ENCODE data around the gene BANF2.

The BANF2 gene

DNA sequence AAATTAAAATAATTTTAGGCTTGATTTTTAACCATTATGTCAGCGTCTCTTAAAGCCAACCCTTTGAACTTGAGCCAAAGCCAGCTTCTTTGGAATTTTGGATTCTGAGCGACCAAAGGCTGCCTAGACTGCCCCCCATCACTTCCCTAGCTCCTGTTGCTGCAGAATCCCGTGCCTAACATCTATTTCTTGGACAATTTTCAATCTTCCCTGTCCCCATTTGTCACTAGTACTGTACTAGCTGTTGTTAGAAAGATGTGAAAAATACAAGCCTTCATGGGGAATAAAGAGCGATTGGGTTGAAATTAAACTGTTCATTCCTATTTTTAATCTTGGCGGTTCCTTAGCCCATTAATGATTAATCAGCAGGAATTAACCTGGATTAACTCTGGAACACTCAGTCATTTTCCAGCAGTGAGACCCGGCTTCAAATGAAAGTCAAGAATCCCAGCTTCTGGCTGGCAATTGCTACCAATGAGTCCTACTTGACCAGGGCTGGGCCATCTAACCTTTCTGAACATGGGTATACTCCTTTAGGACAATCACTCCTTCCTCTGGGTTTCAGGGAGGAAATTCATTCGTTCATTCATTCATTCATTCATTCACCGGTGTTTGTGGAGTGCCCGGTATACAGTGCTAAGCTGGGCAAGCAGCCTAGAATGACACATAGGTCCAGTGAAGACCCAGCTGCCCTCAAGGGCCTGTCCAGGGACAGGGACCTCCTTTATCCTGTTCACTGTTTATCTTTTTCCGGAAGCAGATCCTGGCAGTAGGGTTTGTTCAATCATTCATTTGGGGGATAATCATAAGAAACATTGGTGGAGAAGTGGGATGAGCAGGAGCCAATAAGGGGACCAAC is 16.3 kb upstream of the BANF2 start:
- DNase-seq = no peak
- TF ChIP-seq GATA1 (IDR thresholded peaks at IDR 0.05; ENCODE audit: low read depth, low read length) = no peak

DNA sequence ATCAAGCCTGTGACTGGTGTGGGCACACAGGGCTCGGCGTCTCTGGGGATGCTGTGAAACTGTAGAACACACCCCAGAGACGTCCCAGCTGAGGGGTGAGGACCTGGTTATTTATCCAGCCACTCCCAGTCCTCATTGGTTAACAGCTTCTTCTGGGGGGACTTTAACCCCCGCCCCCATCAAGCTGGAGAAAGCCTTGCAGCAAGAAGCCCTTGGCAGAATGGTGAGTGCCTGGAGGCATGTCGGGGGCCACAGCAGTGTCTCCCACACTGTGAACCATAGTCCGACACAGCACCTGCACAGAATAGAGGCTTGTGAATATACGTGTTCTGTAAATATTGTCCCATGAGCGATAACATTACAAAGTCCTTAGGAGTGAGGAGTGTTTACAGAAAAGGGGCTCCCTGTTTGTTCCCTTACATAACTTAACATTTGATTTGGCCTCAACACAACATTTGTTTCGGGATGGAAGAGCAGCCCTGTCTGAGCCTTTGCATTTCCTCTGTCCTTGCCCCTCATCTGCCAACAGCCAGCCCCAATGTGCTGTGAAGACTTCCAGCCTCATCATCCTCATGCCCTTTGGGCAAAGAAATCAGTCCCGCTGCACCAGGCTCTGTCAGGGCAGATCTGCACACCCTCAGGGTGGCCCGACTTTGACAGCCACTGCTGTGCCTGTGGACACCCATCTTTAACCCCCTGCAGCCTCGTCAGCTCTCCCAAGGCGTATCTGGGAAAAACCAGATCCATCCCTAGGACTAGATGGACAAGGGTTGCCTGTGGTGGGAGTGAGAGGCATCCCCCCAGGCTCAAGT is 15.5 kb upstream of the BANF2 start:
- no peak for DNase-seq
- TF ChIP-seq POLR2A (IDR thresholded peaks at IDR 0.05; ENCODE audit: low read length) (no peak), GATA1 (IDR thresholded peaks at IDR 0.05; ENCODE audit: low read depth, low read length) (no peak)

DNA sequence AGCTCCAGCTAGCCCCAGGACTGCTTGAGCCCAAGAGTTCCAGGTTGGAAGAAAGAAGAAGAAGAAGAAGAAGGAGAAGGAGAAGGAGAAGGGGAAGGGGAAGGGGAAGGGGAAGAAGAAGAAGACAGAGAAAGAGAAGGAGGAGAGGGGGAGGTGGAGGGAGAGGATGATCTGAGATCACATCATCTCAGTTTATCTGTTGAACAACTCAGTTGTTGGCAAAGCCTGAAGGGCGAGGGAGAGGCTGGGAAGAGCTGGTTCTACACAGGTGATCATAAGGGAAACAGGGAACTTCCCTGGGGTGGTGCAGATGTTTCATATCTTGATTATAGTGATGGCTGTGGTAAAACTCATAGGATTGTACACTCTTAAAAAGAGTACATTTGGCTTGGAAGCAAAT is 14.6 kb upstream of the BANF2 start:
- no peak for TF ChIP-seq POLR2A (IDR thresholded peaks at IDR 0.05; ENCODE audit: low read length)
- TF ChIP-seq GATA1 (IDR thresholded peaks at IDR 0.05; ENCODE audit: low read depth, low read length) = no peak
- DNase-seq = no peak

DNA sequence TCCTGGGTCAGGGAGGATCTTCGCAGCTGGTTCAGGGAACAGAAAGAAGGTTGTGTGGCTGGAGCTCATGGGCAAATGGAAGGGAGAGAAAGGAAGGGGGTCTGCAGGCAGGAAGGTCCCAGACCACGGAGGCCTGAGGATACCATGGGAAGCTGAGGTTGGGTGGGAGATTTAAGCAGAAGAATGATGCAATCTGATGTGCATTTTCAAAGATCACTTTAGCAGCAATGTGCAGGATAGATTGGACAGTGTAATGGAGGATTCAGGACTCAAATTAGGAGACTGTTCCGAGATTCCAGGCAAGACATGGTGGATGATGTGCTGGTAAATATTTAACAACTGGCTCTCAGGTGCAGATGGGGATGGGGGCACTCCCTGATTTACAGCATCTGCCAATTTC is 12.0 kb upstream of the BANF2 start:
- no peak for DNase-seq
- TF ChIP-seq POLR2A (IDR thresholded peaks at IDR 0.05; ENCODE audit: low read length) = no peak
- TF ChIP-seq GATA1 (IDR thresholded peaks at IDR 0.05; ENCODE audit: low read depth, low read length) = no peak

DNA sequence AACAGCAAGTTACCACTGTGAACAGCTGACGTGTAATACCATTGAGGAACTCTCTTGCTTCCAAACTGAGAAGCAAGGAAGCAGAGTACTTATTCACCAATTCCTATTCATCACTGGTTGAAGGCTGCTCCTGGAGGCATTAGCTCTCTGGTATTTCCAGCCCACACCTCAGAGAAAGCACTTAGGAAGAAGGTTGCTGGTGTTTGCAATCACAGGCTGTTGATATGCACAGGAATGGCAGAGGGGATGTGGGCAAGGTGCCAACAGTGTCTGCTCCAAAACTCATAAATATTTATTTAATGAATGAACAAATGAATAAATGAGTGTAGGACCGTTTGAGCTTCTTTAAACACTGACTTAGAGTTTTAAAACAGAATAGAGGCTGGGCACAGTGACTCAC is 10.8 kb upstream of the BANF2 start:
- DNase-seq = no peak
- TF ChIP-seq GATA1 (IDR thresholded peaks at IDR 0.05; ENCODE audit: low read depth, low read length) (no peak), POLR2A (IDR thresholded peaks at IDR 0.05; ENCODE audit: low read length) (no peak)

DNA sequence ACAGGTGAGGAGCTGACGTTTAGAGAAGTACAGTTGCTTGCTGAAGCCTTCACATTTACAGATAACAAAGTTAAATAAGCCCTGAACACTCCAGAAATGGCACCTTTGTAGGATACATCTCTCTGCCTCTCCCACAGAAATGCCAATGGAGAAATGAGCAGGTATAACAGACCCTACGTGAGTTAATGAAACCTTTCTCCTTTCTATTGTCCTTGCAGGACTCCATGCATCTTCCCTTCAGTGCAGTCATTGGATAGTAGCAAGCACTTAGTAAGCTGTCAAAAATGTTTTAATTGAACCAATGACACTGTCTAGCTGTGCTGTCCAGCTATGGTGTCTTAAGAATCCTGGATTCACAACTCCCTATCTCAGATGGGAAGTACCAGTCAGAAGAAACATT is 9.6 kb upstream of the BANF2 start:
- no peak for TF ChIP-seq GATA1 (IDR thresholded peaks at IDR 0.05; ENCODE audit: low read depth, low read length)
- no peak for TF ChIP-seq POLR2A (IDR thresholded peaks at IDR 0.05; ENCODE audit: low read length)
- DNase-seq = no peak

- TF ChIP-seq POLR2A (IDR thresholded peaks at IDR 0.05; ENCODE audit: low read length) = no peak
- TF ChIP-seq GATA1 (IDR thresholded peaks at IDR 0.05; ENCODE audit: low read depth, low read length) = no peak
- DNase-seq = no peak
These were observed 8.0 kb upstream of the BANF2 start for GRCh38 chr20:17691758-17692157.

DNA sequence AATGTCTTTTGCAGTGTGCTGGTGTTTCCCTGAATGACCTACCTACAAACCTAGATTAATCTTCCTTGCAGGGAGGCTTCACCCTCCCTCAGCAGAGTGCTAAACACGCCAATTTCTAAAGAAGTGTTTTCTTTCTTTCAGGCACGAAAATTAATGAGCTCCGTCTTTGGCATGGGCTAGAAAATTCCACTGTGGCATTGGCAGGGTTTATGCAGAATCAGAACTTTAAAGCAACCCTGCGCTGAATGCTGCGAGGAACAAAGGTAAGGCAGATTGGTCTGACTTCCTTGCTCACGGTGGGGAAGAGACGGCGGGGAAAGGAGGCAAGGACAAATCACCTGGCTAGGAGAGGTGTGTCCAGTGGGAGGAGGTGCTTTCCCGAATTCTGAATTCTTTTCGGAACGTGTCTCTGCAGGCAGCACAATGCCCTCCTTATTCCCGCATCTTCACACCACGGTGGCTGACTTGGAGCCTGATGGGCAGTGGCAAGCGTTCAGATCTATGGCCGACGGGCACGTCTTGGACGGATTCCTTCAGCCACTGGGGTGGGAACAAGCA is 6.2 kb upstream of the BANF2 start:
- DNase-seq = no peak
- no peak for TF ChIP-seq GATA1 (IDR thresholded peaks at IDR 0.05; ENCODE audit: low read depth, low read length)
- no peak for TF ChIP-seq POLR2A (IDR thresholded peaks at IDR 0.05; ENCODE audit: low read length)

DNA sequence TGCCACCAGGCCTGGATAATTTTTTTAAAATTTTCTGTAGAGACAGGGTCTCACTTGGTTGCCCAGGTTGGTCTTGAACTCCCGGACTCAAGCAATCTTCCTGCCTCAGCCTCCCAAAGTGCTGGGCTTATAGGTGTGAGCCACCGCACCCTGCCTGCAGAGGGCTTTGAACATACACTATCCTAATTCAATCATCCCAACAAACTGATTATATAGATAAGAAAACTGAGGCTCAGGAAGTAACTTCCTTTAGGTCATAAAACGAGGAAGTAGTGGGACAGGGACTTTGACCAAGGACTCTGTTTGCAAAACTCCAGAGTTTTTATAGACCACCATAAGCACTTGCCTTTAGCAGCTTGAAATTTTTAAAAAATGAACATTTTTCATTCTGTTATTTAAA is 5.0 kb upstream of the BANF2 start:
- DNase-seq = no peak
- no peak for TF ChIP-seq GATA1 (IDR thresholded peaks at IDR 0.05; ENCODE audit: low read depth, low read length)
- TF ChIP-seq POLR2A (IDR thresholded peaks at IDR 0.05; ENCODE audit: low read length) = no peak

DNA sequence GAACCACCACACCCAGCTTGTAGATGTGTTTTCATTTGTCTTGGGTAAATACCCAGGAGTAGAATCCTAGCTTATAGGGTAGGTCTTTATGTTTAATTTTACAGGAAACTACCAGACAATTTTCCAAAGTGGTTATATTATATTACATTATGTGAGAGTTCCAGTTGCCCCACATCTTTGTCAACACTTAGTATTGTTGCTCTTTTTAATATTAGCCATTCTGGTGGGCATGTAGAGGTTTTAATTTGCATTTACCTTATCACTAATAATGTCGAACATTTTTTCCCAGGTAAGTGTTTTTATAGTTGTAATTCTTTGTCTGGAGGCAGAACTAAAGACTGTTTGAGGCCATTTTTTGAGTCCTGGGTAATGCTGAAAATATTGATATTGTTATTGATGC is 3.5 kb upstream of the BANF2 start:
- no peak for DNase-seq
- TF ChIP-seq POLR2A (IDR thresholded peaks at IDR 0.05; ENCODE audit: low read length) = no peak
- no peak for TF ChIP-seq GATA1 (IDR thresholded peaks at IDR 0.05; ENCODE audit: low read depth, low read length)

DNA sequence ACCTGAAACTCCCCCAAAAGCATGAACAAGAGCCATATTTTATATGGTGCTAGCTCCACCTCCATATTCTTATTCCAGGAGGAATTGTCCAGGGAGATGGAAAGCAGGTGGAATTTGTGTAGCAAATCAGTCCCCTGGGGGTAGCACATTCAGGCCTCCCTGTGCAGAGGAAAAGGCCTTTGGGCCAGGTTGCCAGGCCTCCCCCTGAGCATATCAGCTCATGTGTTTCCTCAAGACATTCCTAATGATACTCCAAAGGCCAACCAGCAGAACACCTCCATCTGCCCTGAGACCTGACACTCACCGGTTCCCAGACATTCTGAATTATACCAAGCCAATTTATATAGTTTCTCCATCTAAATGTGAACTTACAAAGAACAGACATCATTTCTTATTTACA is 2.6 kb upstream of the BANF2 start:
- DNase-seq = no peak
- TF ChIP-seq GATA1 (IDR thresholded peaks at IDR 0.05; ENCODE audit: low read depth, low read length) = no peak
- no peak for TF ChIP-seq POLR2A (IDR thresholded peaks at IDR 0.05; ENCODE audit: low read length)

- no peak for TF ChIP-seq POLR2A (IDR thresholded peaks at IDR 0.05; ENCODE audit: low read length)
- TF ChIP-seq GATA1 (IDR thresholded peaks at IDR 0.05; ENCODE audit: low read depth, low read length) = no peak
These were observed 1.4 kb upstream of the BANF2 start for GRCh38 chr20:17698384-17698783.

DNA sequence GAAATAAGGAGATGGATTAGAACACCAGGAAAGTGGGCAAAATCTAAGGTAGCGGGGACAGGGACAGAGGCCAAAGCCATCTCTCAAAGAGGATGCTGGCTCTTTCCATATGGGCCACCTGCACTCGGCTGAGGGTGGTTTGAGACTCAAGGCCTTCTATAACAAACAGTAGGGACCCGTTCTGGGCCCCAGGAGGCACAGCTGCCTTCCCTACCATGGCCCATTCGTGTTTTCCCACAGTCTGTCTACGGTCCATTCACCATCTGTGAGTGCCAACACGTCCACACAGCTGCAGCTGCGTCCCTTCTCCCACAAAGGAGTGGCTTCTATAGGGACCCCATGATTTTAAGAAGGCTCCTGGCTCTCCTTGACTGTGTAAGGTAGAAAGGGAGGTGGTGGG is 871 bp downstream of the BANF2 start:
- TF ChIP-seq GATA1 (IDR thresholded peaks at IDR 0.05; ENCODE audit: low read depth, low read length) = no peak
- TF ChIP-seq POLR2A (IDR thresholded peaks at IDR 0.05; ENCODE audit: low read length) = no peak

More at GRCh38 chr20:17698384-17698783, 1.4 kb upstream of the BANF2 start:
- DNase-seq = no peak

DNA sequence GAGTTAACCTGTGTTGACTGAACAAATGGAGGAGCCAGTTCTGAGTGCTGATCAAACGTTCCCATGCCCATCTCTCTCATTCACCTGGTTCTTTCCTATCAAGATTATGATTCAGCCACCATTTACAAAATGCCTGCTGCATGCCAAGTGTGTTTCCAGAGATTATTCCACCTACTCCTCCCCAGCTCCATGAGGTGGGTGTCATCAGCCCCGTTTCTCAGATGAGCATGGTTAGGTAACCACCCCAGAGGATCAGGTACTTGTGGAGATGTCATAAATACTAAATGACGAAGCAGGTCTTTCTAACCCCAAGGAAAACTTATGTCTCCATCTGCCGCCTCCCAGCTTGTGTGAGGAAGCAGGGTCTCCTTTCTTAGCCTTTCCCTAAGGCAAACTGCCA is 2.1 kb downstream of the BANF2 start:
- TF ChIP-seq GATA1 (IDR thresholded peaks at IDR 0.05; ENCODE audit: low read depth, low read length) (no peak), POLR2A (IDR thresholded peaks at IDR 0.05; ENCODE audit: low read length) (no peak)
- no peak for DNase-seq

More for the DNA sequence above, 871 bp downstream of the BANF2 start:
- DNase-seq = no peak
